H1 (cell line): ENCODE measurements around the gene UBTD1. TPM values are rescaled to one million over a fixed set of nuclear protein-coding genes. Genes with fewer than 3 reads are reported as not detected.

Experiments
- CTCF ChIA-PET: fragments of 300-600 bp; sonication (Branson Sonifier 250); formaldehyde crosslinking; loops from one replicate; lab custom pipeline; 2021; ENCODE audit not compliant: partially characterized antibody; lab: Charles Lee
- POLR2A ChIA-PET: fragments of 300-600 bp; sonication (Branson Sonifier 250); formaldehyde crosslinking; loops from one replicate; lab custom pipeline; 2021; ENCODE audit warnings: inconsistent platforms; ENCODE audit not compliant: partially characterized antibody; lab: Charles Lee
- DNase-seq, 2 experiments: peaks; one replicate each; pipeline versions ENCODE4 v3.0.0 to v3.0.0-alpha.2; 2010 to 2022; ENCODE audit warnings: low spot score in 2 of 2, low read depth in 1 of 2, mixed read lengths in 1 of 2
- FAIRE-seq: peaks from 2 replicates; lab custom pipeline; 2011; peaks lifted over from hg19 to GRCh38; lab: Jason Lieb, UNC
- H2AFZ ChIP-seq: 2 replicates; pipeline ENCODE4 v1.8.1; 2012; ENCODE audit warnings: low read length, inconsistent platforms
- H2AK5ac ChIP-seq: 2 replicates; pipeline ENCODE4 v1.6.1; 2013; ENCODE audit warnings: low read depth, low read length
- H2BK120ac ChIP-seq: replicated peaks from 2 replicates; pipeline ENCODE3; 2013; ENCODE audit warnings: low read depth, low read length, inconsistent platforms
- H2BK12ac ChIP-seq: 2 replicates; pipeline ENCODE4 v1.6.1; 2013; ENCODE audit warnings: low read depth, low read length
- H2BK15ac ChIP-seq: 2 replicates; pipeline ENCODE4 v1.6.1; 2013; ENCODE audit warnings: low read length
- H2BK20ac ChIP-seq: 2 replicates; pipeline ENCODE4 v1.6.1; 2013; ENCODE audit warnings: low read length
- H2BK5ac ChIP-seq: 2 replicates; pipeline ENCODE4 v1.6.1; 2013; ENCODE audit warnings: low read depth, low read length
- H3K14ac ChIP-seq: 2 replicates; pipeline ENCODE4 v1.6.1; 2013; ENCODE audit warnings: inconsistent platforms; ENCODE audit not compliant: insufficient read length
- H3K18ac ChIP-seq: 2 replicates; pipeline ENCODE4 v1.6.1; 2013; ENCODE audit warnings: low read length; ENCODE audit errors: extremely low read depth
- H3K23ac ChIP-seq: 2 replicates; pipeline ENCODE4 v1.6.1; 2013; ENCODE audit warnings: inconsistent platforms; ENCODE audit not compliant: insufficient read length
- H3K23me2 ChIP-seq: 2 replicates; pipeline ENCODE4 v1.6.1; 2013; ENCODE audit warnings: low read depth, low read length
- H3K27ac ChIP-seq: 2 replicates; pipeline ENCODE4 v1.6.1; 2011; ENCODE audit warnings: low read depth, low read length, inconsistent platforms
- H3K27me3 ChIP-seq, 4 experiments: replicated peaks in 1 of 4; 1 replicate in 1 of 4; 2 replicates in 3 of 4; pipeline versions ENCODE4 v1.6.1 to v1.8.1; 2011 to 2013; ENCODE audit warnings: low read length in 3 of 4, mild to moderate bottlenecking in 3 of 4, inconsistent platforms in 2 of 4, mixed read lengths in 2 of 4, moderate library complexity in 1 of 4; ENCODE audit not compliant: control insufficient read depth in 3 of 4, insufficient read depth in 3 of 4; ENCODE audit errors: extremely low read depth in 1 of 4
- H3K36me3 ChIP-seq, 4 experiments: 2 replicates each; pipeline versions ENCODE4 v1.6.1 to v1.8.1; 2011 to 2013; ENCODE audit warnings: mild to moderate bottlenecking in 4 of 4, low read length in 3 of 4, moderate library complexity in 2 of 4, control low read depth in 1 of 4, inconsistent platforms in 1 of 4; ENCODE audit not compliant: insufficient read depth in 4 of 4, control insufficient read depth in 2 of 4
- H3K4ac ChIP-seq: replicated peaks from 2 replicates; pipeline ENCODE3; 2013; ENCODE audit warnings: low read length, low read depth, mixed read lengths, inconsistent platforms; ENCODE audit not compliant: insufficient read length
- H3K4me1 ChIP-seq, 4 experiments: replicated peaks in 1 of 4; 1 replicate in 1 of 4; 2 replicates in 3 of 4; pipeline versions ENCODE4 v1.6.1 to v1.8.1; 2011 to 2013; ENCODE audit warnings: low read length in 3 of 4, inconsistent platforms in 2 of 4, mixed read lengths in 1 of 4; ENCODE audit not compliant: insufficient read depth in 4 of 4, control insufficient read depth in 3 of 4
- H3K4me2 ChIP-seq, 2 experiments: 2 replicates each; pipeline versions ENCODE4 v1.6.1 to v1.8.1; 2011 to 2013; ENCODE audit warnings: low read depth in 2 of 2, low read length in 2 of 2, control low read depth in 1 of 2, inconsistent platforms in 1 of 2, mild to moderate bottlenecking in 1 of 2; ENCODE audit not compliant: insufficient read depth in 1 of 2
- H3K4me3 ChIP-seq, 4 experiments: fragments of 200-600, 300-600 bp in 1 of 4; sonication (generic), shearing (Covaris generic), sonication (Bioruptor Twin) in 1 of 4; 2 replicates each; pipeline versions ENCODE4 v1.5.1 to v1.8.1; 2011 to 2016; ENCODE audit warnings: low read length in 4 of 4, low read depth in 3 of 4, control low read depth in 2 of 4, inconsistent platforms in 2 of 4, mild to moderate bottlenecking in 2 of 4, mixed read lengths in 1 of 4, moderate library complexity in 1 of 4; ENCODE audit not compliant: insufficient read depth in 2 of 4; ENCODE audit errors: extremely low read depth in 1 of 4
- H3K56ac ChIP-seq: replicated peaks from 2 replicates; pipeline ENCODE3; 2013; ENCODE audit warnings: low read depth, mild to moderate bottlenecking, mixed read lengths, low read length, inconsistent platforms; ENCODE audit not compliant: insufficient read length
- H3K79me1 ChIP-seq: 2 replicates; pipeline ENCODE4 v1.6.1; 2013; ENCODE audit warnings: low read depth, low read length, control low read depth
- H3K79me2 ChIP-seq, 2 experiments: 2 replicates each; pipeline versions ENCODE4 v1.6.1 to v1.8.1; 2012 to 2013; ENCODE audit warnings: low read length in 2 of 2, mild to moderate bottlenecking in 2 of 2, inconsistent platforms in 1 of 2; ENCODE audit not compliant: insufficient read depth in 2 of 2, control insufficient read depth in 1 of 2
- H3K9ac ChIP-seq, 4 experiments: replicated peaks in 1 of 4; 1 replicate in 1 of 4; 2 replicates in 3 of 4; pipeline versions ENCODE4 v1.6.1 to v1.8.1; 2011 to 2013; ENCODE audit warnings: low read depth in 3 of 4, low read length in 3 of 4, control low read depth in 2 of 4, mild to moderate bottlenecking in 2 of 4, moderate library complexity in 2 of 4, inconsistent platforms in 1 of 4; ENCODE audit errors: extremely low read depth in 1 of 4
- H3K9me3 ChIP-seq, 2 experiments: 2 replicates each; pipeline versions ENCODE4 v1.6.1 to v1.8.1; 2012 to 2013; ENCODE audit warnings: mild to moderate bottlenecking in 2 of 2, moderate library complexity in 2 of 2, control low read depth in 1 of 2, inconsistent platforms in 1 of 2, low read depth in 1 of 2, low read length in 1 of 2, mixed read lengths in 1 of 2; ENCODE audit not compliant: insufficient read depth in 2 of 2
- H4K20me1 ChIP-seq, 2 experiments: replicated peaks in 1 of 2; 2 replicates each; pipeline versions ENCODE3 to v1.8.1; 2011 to 2013; ENCODE audit warnings: inconsistent platforms in 2 of 2, low read length in 2 of 2, mild to moderate bottlenecking in 1 of 2; ENCODE audit not compliant: insufficient read depth in 2 of 2, control insufficient read depth in 1 of 2
- H4K5ac ChIP-seq: 2 replicates; pipeline ENCODE4 v1.6.1; 2013; ENCODE audit warnings: low read length, low read depth, mixed read lengths, inconsistent platforms; ENCODE audit not compliant: insufficient read length
- H4K8ac ChIP-seq: 2 replicates; pipeline ENCODE4 v1.8.0; 2013; ENCODE audit warnings: mild to moderate bottlenecking, moderate library complexity, low read length, inconsistent platforms; ENCODE audit not compliant: insufficient read depth; ENCODE audit errors: extremely low read depth
- H4K91ac ChIP-seq: replicated peaks from 2 replicates; pipeline ENCODE3; 2013; ENCODE audit warnings: low read length, mixed read lengths, inconsistent platforms; ENCODE audit not compliant: insufficient read length
- BRCA1 ChIP-seq: IDR thresholded peaks from 2 replicates; pipeline ENCODE4 v1.6.1; 2012; ENCODE audit warnings: low read depth, low read length, improper control_type of control experiment
- GABPA ChIP-seq: IDR thresholded peaks from 2 replicates; pipeline ENCODE4 v1.6.1; 2011; ENCODE audit warnings: mild to moderate bottlenecking, low read length, moderate library complexity, borderline replicate concordance; ENCODE audit not compliant: insufficient read depth
- MAX ChIP-seq: IDR thresholded peaks from 2 replicates; pipeline ENCODE4 v1.6.1; 2012; ENCODE audit warnings: inconsistent platforms
- SIRT6 ChIP-seq: IDR thresholded peaks from one replicate; pipeline ENCODE4 v1.7.1; 2012; ENCODE audit warnings: low read length, inconsistent platforms
- SUZ12 ChIP-seq: fragments of 200-600 bp; sonication (generic); IDR thresholded peaks from 2 replicates; pipeline ENCODE4 v1.6.1; 2012; ENCODE audit warnings: mild to moderate bottlenecking, inconsistent platforms, low read length, moderate library complexity, mixed read lengths
- TAF1 ChIP-seq: IDR thresholded peaks from 2 replicates; pipeline ENCODE4 v1.6.1; 2011; ENCODE audit warnings: mild to moderate bottlenecking, low read depth, low read length
- WGBS, 2 experiments: shearing (Covaris generic) in 1 of 2; methylation state at CpG; one replicate each; pipeline versions ENCODE4 v1.1.6 to v1.1.7; 2013 to 2015; ENCODE audit warnings: low lambda C conversion rate in 2 of 2, mixed read lengths in 2 of 2, inconsistent platforms in 1 of 2, low coverage in 1 of 2, missing lambda C conversion rate in 1 of 2; ENCODE audit not compliant: insufficient replicate concordance in 2 of 2, insufficient coverage in 1 of 2, insufficient read length in 1 of 2; ENCODE audit errors: extremely low coverage in 1 of 2, missing lambda C conversion rate in 1 of 2; 5-methylcytosine and 5-hydroxymethylcytosine counted together
- polyA plus RNA-seq, 7 experiments: library from polyadenylated mRNA; depleted of rRNA in 3 of 7; stranded (reverse) in 5 of 7; unstranded in 2 of 7; fragments of >200 nt in 5 of 7; fragments of 200-250 nt in 2 of 7; gene quantifications; 1 replicate in 5 of 7; 2 replicates in 1 of 7; 4 replicates in 1 of 7; pipeline versions ENCODE4 v1.2.1 to v1.2.3, GENCODE V29; 2011 to 2013; ENCODE audit warnings: missing spikeins in 2 of 7, mixed read lengths in 2 of 7
- total RNA-seq: library from RNA; stranded (reverse); fragmentation: NEBNext Ultra II Directional; extraction: Animal tissue kit (Norgen Biotek cat#: 25700); gene quantifications from 2 replicates; pipeline ENCODE4 v1.2.1, GENCODE V29; 2021
- TF ChIP-seq, protein P1 (sequence below): IDR thresholded peaks from 2 replicates; pipeline ENCODE4 v1.6.1; 2012; ENCODE audit warnings: inconsistent platforms

The UBTD1 gene
- total and polyA plus RNA-seq, 2 of the 8 experiments (the other 6 are each of a cell fraction or from before 2014, with no cell fraction given): 22.3 to 36.2 TPM

GRCh38 chr10:97511711-97512440 is 13.2 kb downstream of the UBTD1 start:
- Histone ChIP-seq H2BK12ac (no peak overlapping the region), H4K91ac (no peak overlapping the region), H2BK120ac (no peak overlapping the region), H3K36me3 (no peaks in the 10 kb centered on the region), H3K4me3 (no peak overlapping the region), H4K20me1 (peaks cover 4 to 9% of the 10 kb centered on the region in 2 experiments), H3K79me2 (peaks cover 2 to 25% of the 10 kb centered on the region in 2 experiments), H3K4me2 (no peak overlapping the region), H3K4ac (no peak overlapping the region), H3K23me2 (no peaks in the 10 kb centered on the region; the same call in 1 of the 2 replicates), H2BK20ac (no peak overlapping the region), H3K18ac (no peak overlapping the region), H3K9me3 (no peaks in the 10 kb centered on the region), H3K14ac (no peak overlapping the region), H3K9ac (no peak overlapping the region; a peak in 1 of 7 replicates), H3K27ac (no peak overlapping the region), H2AFZ (no peak overlapping the region), H3K23ac (no peak overlapping the region), H2BK5ac (no peak overlapping the region), H3K27me3 (no peaks in the 10 kb centered on the region; a peak in 1 of 7 replicates), H3K4me1 (peaks cover 0 to 8% (median 2%) of the 10 kb centered on the region in 4 experiments; a peak in 5 of 7 replicates), H4K8ac (no peak overlapping the region), H3K79me1 (peaks cover 14% of the 10 kb centered on the region; the same call in 1 of the 2 replicates), H3K56ac (no peak overlapping the region), H4K5ac (no peak overlapping the region), H2AK5ac (no peak overlapping the region), H2BK15ac (no peak overlapping the region)
- ChIA-PET CTCF (interaction anchor here (0.8 to 19.6 kb wide), 10 partner anchors 8 to 100 kb away, joined by 3 to 283 read pairs (median 3); no protein-coding TSS in a partner anchor), POLR2A (interaction anchor here (1.0 to 1.6 kb wide), 4 partner anchors 9 to 84 kb away, joined by 3 to 6 read pairs (median 4); no protein-coding TSS in a partner anchor)
- FAIRE-seq: no peak
- WGBS, 2 experiments: 91% methylated on average over 3 of the region's 3 CpGs; no CpG with 5 or more reads in 1 of the 2 experiments
- peak in 1 of 2 experiments; percentile 34 for DNase-seq
- TF ChIP-seq, protein P1, sequence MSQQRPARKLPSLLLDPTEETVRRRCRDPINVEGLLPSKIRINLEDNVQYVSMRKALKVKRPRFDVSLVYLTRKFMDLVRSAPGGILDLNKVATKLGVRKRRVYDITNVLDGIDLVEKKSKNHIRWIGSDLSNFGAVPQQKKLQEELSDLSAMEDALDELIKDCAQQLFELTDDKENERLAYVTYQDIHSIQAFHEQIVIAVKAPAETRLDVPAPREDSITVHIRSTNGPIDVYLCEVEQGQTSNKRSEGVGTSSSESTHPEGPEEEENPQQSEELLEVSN: no peak
- TF ChIP-seq SUZ12: no peak
- TF ChIP-seq TAF1: no peak
- TF ChIP-seq BRCA1: no peak
- TF ChIP-seq GABPA: no peak
- no peak for TF ChIP-seq SIRT6
- TF ChIP-seq MAX: no peak
